ENCODE measurements around the gene NCR3LG1.

NCR3LG1 gene

DNA sequence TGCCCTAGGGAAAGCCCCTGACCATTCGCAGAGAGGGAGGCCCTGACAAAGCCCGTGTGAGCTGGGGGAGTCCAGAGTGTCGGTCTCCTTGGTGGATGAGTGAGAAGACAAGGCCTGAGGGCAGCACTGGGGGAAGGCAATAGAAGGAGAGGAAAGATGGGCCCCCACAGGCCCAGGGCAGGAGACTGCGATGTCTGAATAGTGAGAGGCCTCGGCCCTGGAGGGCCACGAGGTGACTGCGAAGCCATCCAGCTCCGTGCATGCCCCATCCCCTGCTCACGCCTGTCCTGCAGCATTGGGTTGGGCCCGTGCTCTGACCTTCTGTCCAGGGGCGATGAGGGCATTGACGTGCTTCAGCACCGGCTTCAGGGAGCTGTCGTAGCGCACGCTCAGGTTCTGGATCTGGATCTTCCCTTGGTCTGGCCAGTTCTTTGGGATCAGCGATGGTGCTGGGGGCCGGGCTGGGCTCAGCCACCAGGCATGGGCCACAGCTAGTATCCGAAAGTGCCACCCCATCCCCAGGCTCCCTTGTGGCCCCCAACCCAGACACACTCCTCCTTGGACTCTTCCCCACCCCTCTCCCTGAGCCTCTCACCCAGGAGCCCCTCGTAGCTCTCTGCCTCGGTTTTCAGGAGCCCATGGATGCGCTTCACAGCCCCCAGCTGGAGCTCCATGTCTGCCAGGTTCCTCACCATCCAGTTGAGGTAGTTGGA lies 45.2 kb downstream of the NCR3LG1 start:
- DNase-seq (ENCODE audit: low read depth in 1 of 2, low spot score in 1 of 2) = no peak
- Histone ChIP-seq H3K27me3 (ENCODE audit: insufficient read depth, poor library complexity, severe bottlenecking) (peaks cover 2% of the 10 kb centered on the region), H3K27ac (replicated peaks) (no peak overlapping the region), H3K4me3 (replicated peaks; ENCODE audit: insufficient read depth, low read length) (no peak overlapping the region)
- TF ChIP-seq CTCF (IDR thresholded peaks at IDR 0.05; ENCODE audit: insufficient read depth, low read length) (no peak), SPI1 (IDR thresholded peaks at IDR 0.05; ENCODE audit: borderline replicate concordance, low read depth) (no peak), GABPA (IDR thresholded peaks at IDR 0.05; ENCODE audit: low read depth) (no peak), POLR2AphosphoS5 (IDR thresholded peaks at IDR 0.05; ENCODE audit: low read depth) (no peak)
- TF ChIP-seq, protein P1, sequence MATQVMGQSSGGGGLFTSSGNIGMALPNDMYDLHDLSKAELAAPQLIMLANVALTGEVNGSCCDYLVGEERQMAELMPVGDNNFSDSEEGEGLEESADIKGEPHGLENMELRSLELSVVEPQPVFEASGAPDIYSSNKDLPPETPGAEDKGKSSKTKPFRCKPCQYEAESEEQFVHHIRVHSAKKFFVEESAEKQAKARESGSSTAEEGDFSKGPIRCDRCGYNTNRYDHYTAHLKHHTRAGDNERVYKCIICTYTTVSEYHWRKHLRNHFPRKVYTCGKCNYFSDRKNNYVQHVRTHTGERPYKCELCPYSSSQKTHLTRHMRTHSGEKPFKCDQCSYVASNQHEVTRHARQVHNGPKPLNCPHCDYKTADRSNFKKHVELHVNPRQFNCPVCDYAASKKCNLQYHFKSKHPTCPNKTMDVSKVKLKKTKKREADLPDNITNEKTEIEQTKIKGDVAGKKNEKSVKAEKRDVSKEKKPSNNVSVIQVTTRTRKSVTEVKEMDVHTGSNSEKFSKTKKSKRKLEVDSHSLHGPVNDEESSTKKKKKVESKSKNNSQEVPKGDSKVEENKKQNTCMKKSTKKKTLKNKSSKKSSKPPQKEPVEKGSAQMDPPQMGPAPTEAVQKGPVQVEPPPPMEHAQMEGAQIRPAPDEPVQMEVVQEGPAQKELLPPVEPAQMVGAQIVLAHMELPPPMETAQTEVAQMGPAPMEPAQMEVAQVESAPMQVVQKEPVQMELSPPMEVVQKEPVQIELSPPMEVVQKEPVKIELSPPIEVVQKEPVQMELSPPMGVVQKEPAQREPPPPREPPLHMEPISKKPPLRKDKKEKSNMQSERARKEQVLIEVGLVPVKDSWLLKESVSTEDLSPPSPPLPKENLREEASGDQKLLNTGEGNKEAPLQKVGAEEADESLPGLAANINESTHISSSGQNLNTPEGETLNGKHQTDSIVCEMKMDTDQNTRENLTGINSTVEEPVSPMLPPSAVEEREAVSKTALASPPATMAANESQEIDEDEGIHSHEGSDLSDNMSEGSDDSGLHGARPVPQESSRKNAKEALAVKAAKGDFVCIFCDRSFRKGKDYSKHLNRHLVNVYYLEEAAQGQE (IDR thresholded peaks at IDR 0.05; ENCODE audit: insufficient replicate concordance, low read depth) = no peak

DNA sequence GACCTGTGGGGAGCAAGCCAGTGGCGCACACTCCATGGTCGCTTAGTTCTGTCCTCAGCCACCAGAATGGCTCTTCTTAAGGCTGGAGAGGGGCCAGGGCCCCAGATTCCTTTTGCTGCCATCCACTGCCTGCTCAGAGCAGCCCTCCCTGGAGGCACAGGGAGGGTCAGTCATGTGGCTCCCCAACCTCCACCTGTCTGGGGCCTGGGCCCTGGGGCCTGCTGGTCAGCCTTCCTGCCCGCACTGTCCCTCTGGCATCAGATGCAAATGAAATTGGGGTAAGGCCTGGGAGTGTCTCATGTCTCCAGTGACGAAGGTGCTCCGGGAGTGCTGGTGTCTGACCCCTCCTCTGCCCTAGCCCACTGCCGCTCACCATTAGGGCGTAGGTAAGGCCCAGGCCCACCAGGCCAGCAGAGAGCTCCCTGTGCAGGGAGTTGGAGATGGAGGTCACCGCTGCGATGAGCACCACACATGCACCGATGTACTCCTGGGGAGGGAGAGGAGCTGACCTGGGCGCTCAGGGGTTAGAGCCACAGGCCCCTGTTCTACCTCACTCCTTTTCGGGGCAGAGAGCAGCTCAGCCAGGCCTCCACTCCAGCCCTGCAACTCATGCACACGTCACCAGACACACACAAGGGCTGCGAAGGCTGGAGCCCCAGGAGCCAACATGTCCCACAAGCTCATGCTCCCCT lies 45.9 kb downstream of the NCR3LG1 start:
- TF ChIP-seq GABPA (IDR thresholded peaks at IDR 0.05; ENCODE audit: low read depth) (no peak), POLR2AphosphoS5 (IDR thresholded peaks at IDR 0.05; ENCODE audit: low read depth) (no peak), CTCF (IDR thresholded peaks at IDR 0.05; ENCODE audit: insufficient read depth, low read length) (no peak), SPI1 (IDR thresholded peaks at IDR 0.05; ENCODE audit: borderline replicate concordance, low read depth) (no peak)
- TF ChIP-seq, protein P1 (IDR thresholded peaks at IDR 0.05; ENCODE audit: insufficient replicate concordance, low read depth) = no peak
- DNase-seq (ENCODE audit: low read depth in 1 of 2, low spot score in 1 of 2) = no peak
- Histone ChIP-seq H3K4me3 (replicated peaks; ENCODE audit: insufficient read depth, low read length) (no peak overlapping the region), H3K27ac (replicated peaks) (no peak overlapping the region), H3K27me3 (ENCODE audit: insufficient read depth, poor library complexity, severe bottlenecking) (peaks cover 2% of the 10 kb centered on the region)

- Histone ChIP-seq H3K4me3 (replicated peaks; ENCODE audit: insufficient read depth, low read length) (no peak overlapping the region), H3K27ac (replicated peaks) (no peak overlapping the region), H3K27me3 (ENCODE audit: insufficient read depth, poor library complexity, severe bottlenecking) (peaks cover 2% of the 10 kb centered on the region)
- DNase-seq (ENCODE audit: low read depth in 1 of 2, low spot score in 1 of 2) = no peak
- TF ChIP-seq, protein P1 (IDR thresholded peaks at IDR 0.05; ENCODE audit: insufficient replicate concordance, low read depth) = no peak
- TF ChIP-seq CTCF (IDR thresholded peaks at IDR 0.05; ENCODE audit: insufficient read depth, low read length) (no peak), SPI1 (IDR thresholded peaks at IDR 0.05; ENCODE audit: borderline replicate concordance, low read depth) (no peak), GABPA (IDR thresholded peaks at IDR 0.05; ENCODE audit: low read depth) (no peak)
Measured at GRCh38 chr11:17399236-17399635, 47.6 kb downstream of the NCR3LG1 start.
